ENCODE data around the gene ARRB1. TPM values are rescaled to one million over a fixed set of nuclear protein-coding genes. Genes with fewer than 3 reads are reported as not detected.

ARRB1 gene
- total and polyA plus RNA-seq, 7 donors: 3.6 to 17.3 (median 7.4) TPM

- no peaks in the 10 kb centered on the region for H3K9me3 ChIP-seq
- TF ChIP-seq CTCF (IDR thresholded peaks at IDR 0.05): no peak
- DNase-seq: no peak
- 64 to 76% (median 67%) methylated on average over 5 of the region's 5 CpGs for WGBS, 3 donors
- ATAC-seq: peak in 1 of 4 donors; percentile 26
- no peak overlapping the region for H3K4me3 ChIP-seq
- no peaks in the 10 kb centered on the region for H3K27me3 ChIP-seq (ENCODE audit: insufficient read depth in 3 of 3, low read length in 2 of 3)
- peak overlapping the region; percentile 30 for H3K27ac ChIP-seq
- H3K4me1 ChIP-seq: peaks cover 18% of the 10 kb centered on the region
- no peaks in the 10 kb centered on the region for H3K36me3 ChIP-seq (ENCODE audit: insufficient read depth in 1 of 2, low read depth in 1 of 2)
- intact Hi-C loops (cut with DNase I): no loop called here
These were observed 9.8 kb downstream of the ARRB1 start for GRCh38 chr11:75341612-75342011.

- no peak overlapping the region for H3K4me3 ChIP-seq
- intact Hi-C loops (cut with DNase I): no loop called here
These were observed 11.6 kb downstream of the ARRB1 start for GRCh38 chr11:75339685-75340409.

GRCh38 chr11:75338516-75339208 is 12.8 kb downstream of the ARRB1 start:
- Histone ChIP-seq H3K27me3 (ENCODE audit: insufficient read depth in 3 of 3, low read length in 2 of 3) (no peaks in the 10 kb centered on the region), H3K27ac (peak overlapping the region; percentile 53), H3K4me1 (peaks cover 15% of the 10 kb centered on the region), H3K36me3 (ENCODE audit: insufficient read depth in 1 of 2, low read depth in 1 of 2) (no peaks in the 10 kb centered on the region), H3K4me3 (no peak overlapping the region), H3K9me3 (no peaks in the 10 kb centered on the region)
- DNase-seq (no peak), ATAC-seq (peak in 1 of 4 donors; percentile 22)
- intact Hi-C loops (cut with DNase I): no loop called here
- TF ChIP-seq CTCF (IDR thresholded peaks at IDR 0.05): no peak
- WGBS, 3 donors: 68 to 84% (median 74%) methylated on average over 8 of the region's 8 CpGs

More at GRCh38 chr11:75339685-75340409, 11.6 kb downstream of the ARRB1 start:
- 45 to 55% (median 51%) methylated on average over 14 of the region's 14 CpGs for WGBS, 3 donors
- ATAC-seq (peak in 2 of 4 donors; percentile 8 to 32), DNase-seq (no peak)
- no peak for TF ChIP-seq CTCF (IDR thresholded peaks at IDR 0.05)
- H3K4me1 ChIP-seq: peaks cover 16% of the 10 kb centered on the region
- no peaks in the 10 kb centered on the region for H3K36me3 ChIP-seq (ENCODE audit: insufficient read depth in 1 of 2, low read depth in 1 of 2)
- H3K9me3 ChIP-seq: no peaks in the 10 kb centered on the region
- peak overlapping the region; percentile 53 for H3K27ac ChIP-seq
- H3K27me3 ChIP-seq (ENCODE audit: insufficient read depth in 3 of 3, low read length in 2 of 3): no peaks in the 10 kb centered on the region

- no peak for TF ChIP-seq CTCF (IDR thresholded peaks at IDR 0.05)
- WGBS, 3 donors: 56 to 64% (median 57%) methylated on average over 6 of the region's 6 CpGs
- Histone ChIP-seq H3K36me3 (ENCODE audit: insufficient read depth in 1 of 2, low read depth in 1 of 2) (no peaks in the 10 kb centered on the region), H3K9me3 (no peaks in the 10 kb centered on the region), H3K4me1 (peaks cover 15% of the 10 kb centered on the region), H3K27ac (no peak overlapping the region), H3K27me3 (ENCODE audit: insufficient read depth in 3 of 3, low read length in 2 of 3) (no peaks in the 10 kb centered on the region), H3K4me3 (no peak overlapping the region)
- intact Hi-C loops (cut with DNase I): no loop called here
- ATAC-seq: peak in 1 of 4 donors; percentile 21
- peak in 1 of 2 donors; percentile 48 for DNase-seq
These were observed 14.2 kb downstream of the ARRB1 start for GRCh38 chr11:75337195-75337654.

Measured in psoas muscle (tissue), 8 donors.